HG02973 (cell line): ENCODE results near the gene CNDP1.

Experiments
- ATAC-seq: cut with Tn5 transposase; IDR thresholded peaks from one replicate; pipeline ENCODE4 v1.9.1; 2021; ENCODE audit warnings: moderate library complexity; ENCODE audit not compliant: unreplicated experiment

The CNDP1 gene

DNA sequence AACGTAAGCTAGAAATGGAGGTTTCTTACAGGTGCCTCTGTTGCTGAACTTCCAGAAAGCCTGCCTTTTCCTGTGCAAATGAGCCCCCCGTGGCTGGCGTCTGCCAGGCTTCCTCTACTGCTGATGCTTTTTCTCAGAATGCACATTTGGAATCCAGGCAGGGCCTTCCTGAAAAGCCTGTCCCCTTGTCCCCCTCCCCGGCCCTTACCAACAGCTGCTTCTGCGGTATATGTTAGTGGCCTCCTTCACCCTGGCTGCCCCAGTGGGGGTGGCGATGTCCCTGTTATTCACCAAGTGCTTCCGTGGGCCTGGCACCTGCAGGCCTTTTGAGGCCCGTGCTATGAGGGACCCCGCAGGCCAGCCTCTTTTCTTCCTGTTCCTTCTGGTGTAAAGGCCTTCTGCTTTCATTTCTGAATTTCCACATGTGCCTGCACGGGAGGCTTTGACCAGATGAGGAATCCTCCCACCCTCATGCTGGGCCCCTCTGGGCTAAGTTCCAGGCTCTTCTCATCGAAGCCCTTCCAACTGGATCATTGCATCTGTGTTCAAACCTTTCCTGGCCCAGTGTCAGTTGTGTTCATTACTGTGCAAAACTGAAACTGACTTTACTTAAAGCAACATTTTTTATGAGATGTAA is 27.7 kb upstream of the CNDP1 start:
- ATAC-seq: no peak

DNA sequence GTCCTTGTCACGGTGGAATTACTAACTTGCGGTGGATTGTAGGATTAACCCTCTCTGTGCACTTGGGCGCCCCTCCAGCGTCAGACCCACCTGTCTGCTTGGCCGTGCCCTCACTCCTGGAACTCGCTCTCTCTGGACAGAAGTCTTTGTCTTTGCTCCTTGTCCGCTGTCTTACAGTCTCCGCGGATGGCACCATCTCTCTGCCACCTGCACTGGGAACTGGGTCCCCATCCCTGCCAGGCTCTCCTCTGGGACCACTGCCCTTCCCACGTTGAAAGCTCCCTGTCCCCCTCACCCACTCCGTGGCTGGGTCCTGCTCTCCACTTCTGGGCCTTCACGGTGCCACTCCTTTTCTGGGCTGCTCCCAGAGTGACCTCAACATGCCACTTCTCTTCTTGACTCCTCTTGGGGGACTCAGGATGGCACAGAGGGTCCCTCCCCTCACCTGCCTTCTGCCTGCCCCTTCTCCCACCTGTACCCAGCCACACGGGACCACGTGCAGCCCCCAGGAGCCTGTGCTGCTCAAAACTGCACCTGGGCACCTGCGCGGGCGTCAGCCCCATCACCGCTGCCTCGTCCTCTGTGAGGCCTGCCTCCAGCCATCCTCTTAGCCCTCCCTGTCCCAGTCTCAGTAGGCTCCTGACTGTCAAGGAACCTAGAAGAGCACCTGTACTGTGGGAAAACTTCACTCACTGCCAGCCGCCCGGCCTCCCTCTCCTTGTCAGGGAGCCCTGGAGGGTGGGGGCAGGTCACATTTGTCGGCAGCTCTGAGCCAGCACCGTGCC is 27.0 kb upstream of the CNDP1 start:
- ATAC-seq: no peak

DNA sequence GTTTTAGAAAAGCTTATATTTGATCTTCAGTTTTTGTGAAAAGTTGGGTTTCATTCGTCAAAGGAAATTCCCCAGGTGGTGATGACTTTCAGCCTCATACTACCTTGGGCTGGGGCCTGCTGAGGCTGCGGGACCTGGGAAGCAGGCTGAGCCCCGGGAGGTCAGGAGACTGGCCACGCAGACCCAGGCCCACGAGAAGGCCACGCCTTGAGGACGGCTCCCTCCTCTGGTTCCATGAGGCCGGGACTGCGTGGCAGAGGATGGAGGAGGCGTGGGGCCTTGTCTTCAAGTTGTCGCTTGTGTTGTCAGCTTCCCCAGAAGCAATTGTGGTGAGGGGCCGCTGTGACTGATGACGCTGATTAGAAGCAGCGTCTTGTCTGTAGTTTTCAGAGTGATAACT is 26.4 kb upstream of the CNDP1 start:
- no peak for ATAC-seq

DNA sequence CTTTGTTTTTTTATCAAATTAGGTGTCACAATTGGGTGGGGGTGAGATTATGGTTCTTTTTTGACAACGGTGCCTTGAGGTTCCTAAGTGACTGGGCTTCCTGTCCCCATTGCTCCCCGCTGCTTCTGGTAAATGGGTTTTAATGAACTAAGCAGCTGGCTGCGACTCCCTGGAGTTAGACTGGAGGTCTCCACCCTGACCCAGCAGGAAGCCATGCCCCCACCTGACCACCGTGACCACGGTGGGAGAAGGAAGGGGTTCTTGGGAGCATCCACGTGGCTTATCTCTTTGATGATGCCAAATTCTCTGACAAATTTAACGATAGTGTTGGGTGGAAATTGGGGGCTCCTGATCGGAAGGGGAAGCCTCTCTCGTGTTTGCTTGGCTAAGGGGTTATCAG is 25.9 kb upstream of the CNDP1 start:
- ATAC-seq: no peak

DNA sequence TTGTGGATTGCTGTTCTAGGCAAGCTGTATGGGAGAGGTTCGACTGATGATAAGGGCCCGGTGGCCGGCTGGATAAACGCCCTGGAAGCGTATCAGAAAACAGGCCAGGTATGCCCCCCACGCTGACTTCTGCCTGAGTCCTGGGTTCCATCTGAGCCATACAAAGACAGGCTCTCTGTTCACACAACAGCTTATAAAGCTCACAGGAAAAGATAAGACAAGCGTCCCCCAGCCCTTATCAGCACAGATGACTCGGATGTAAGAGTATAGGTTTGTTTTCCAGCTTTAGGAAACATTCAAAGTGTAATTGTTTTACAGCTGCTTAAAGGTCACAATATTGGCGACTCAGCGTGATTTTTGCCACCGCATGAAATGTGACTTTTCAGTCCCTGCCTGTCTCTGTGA is 25.5 kb upstream of the CNDP1 start:
- ATAC-seq: no peak

DNA sequence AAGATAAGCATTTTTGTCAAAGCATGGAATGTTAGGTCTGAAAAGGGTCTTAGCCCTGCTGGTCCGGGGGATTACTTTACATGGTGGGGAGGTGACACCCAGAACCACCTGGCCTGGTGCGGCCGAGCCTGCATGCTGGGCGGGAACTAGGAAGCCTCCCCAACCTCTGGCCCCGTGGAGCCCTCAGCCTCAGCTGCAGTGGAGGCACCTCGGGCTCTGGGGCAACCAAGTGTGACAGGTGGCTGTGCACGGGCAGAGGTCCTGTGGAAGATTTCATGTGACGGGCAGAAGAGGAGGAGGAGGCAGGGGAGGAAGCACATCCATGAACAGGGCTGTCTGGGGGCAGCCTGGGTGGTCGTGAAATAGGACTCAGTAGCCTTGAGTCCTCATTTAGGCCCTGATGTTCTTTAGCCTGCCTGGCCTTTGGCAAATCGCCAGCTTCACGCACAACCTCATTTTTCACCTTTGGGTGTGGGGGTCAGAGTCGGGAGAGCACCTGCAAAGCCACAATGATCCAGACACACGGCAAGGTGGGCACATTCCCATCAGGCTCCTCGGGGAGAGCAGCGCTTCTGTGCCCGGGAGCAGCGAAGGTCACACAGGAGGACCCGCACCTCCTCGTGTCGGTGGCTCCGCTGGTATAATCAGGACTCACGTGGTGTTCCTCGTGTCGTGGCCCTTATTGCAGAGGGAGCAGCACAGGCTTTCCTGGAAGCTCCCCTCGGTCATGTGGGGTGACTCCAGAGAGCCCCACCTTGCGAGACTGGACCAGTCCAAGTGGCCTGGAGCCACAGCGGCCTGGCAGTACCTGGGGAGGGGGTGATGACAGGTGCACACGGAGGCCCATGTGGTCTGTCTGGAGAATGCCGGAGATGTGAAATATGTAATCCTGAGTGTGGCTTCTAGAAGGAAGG is 24.2 kb upstream of the CNDP1 start:
- no peak for ATAC-seq

DNA sequence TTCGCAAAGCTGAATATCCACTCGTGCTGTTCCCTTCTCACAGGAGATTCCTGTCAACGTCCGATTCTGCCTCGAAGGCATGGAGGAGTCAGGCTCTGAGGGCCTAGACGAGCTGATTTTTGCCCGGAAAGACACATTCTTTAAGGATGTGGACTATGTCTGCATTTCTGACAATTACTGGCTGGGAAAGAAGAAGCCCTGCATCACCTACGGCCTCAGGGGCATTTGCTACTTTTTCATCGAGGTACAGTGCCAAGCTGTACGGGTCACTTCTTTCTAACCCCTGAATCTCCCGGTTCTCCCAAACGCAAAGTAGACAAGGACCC is 23.6 kb upstream of the CNDP1 start:
- ATAC-seq: no peak

DNA sequence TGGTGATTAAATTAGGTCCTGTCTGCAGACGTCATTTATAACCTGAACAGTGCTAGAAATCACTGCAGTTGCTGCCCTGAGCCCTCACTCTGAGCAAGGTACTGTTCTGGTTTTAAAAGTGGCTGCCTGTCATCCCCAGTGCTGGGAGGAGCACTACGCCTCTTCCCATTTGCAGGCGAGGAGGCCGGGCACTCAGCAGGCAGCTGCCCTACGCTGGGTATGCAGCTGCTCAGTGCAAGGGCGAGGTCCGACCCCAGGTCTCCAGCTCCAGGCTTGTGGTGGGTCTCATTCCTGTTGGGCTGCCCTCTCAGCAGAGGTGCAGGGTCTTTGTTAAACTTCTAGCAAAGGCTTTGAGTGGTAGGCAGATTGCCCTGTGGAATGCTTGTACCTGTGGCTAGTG is 22.5 kb upstream of the CNDP1 start:
- no peak for ATAC-seq

DNA sequence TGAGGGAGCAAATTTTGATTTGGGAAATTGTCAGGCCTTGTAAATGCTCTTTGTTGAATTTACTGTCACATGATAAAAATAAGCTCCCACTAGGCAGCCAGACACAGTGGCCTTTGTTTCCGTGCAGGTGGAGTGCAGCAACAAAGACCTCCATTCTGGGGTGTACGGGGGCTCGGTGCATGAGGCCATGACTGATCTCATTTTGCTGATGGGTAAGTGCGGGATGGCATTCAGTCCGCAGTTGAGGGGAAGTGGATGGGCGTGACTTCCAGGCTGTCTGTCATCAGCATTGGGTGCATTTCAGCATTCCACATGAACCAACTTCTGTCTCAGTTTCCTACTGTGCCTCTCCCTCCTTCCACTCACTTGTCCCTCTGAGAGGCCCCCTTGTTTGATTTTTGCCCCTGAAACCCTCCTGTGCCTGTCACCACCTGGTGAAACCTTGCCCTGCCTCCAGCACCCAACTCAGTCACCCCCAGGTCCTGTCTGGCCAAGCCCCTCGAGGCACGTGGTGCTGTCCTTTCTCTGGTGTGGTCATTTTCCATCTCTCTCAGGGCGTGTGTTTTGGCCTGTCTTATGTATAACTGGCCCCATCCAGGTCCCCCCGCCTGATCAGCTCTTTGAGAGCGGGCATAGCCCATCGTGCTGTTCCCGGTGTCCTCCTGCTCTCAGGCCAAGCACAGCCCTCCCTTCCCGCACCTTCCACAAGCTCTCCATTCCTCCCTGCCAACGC is 21.8 kb upstream of the CNDP1 start:
- no peak for ATAC-seq

DNA sequence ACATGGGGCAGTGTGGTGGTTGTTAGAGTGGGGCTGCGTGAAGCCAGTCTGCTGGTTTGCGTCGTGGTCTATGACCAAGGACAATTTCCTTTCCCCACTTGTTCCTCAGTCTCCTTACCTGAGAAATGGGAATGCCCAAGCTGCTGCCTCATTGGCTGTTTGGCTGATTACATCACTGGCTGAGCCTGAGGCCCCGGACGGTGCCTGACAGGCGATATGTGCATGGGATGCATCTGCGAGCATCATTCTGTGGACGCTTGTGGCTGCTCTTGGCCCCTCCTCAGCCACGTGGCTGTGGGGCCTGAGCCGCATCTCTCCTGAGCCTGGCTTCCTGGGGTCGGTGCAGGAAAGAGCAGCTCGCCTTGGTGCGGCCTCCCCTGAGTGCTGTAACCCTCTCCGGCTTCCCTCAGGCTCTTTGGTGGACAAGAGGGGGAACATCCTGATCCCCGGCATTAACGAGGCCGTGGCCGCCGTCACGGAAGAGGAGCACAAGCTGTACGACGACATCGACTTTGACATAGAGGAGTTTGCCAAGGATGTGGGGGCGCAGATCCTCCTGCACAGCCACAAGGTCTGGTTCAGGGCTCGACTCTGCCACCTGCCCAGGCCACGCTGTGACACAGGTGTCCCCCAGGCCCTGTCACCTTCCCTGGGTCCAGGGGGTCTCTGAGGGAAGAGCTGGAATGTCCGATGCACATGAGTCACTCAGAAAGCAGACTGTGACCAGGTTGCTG is 21.0 kb upstream of the CNDP1 start:
- no peak for ATAC-seq

DNA sequence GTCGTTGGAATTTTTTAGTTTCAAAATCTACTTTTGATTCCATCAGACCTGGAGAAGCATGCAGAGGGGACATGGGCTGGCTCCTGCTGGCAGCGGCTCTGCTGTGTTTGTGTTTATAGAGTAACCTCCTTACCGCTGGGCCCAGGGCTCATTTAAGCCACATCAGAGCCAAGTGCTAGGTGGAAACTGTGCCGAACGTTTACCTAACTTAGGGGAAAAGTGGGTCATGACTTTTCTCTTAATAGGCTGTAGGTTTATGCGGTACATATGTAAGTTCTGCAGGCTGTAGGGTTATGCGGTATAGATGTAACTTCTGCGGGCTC is 20.5 kb upstream of the CNDP1 start:
- ATAC-seq: no peak

DNA sequence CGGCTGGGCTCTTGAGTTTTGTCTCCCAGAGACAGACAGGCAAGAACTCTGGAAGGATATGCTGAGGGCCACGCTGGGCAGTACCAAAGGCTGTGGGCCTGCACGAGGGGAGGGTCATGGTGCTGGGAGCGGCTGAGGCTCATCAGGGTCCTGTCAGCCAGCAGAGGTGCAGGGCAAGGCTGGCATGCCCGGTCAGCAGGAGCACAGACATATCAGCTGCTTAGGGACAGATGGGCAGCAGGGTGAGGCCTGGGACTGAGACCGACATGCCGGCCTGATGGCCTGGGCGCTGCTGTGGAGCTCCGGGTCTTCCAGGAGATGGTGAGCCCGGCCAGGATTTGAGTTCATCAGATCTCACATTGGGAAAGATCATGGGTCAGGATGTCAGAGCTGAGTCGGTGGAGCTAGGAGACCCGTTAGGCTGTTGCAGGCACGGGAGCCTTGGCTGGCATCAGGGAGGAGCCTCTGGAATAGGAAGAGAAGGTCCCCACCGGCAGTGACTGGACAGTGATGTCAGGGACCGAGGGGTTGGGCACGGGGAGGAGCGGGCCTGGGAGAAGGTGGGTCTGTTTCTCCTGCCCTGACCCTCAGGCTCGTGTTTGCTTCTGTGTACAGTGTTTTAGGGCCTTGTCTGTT is 19.3 kb upstream of the CNDP1 start:
- no peak for ATAC-seq

DNA sequence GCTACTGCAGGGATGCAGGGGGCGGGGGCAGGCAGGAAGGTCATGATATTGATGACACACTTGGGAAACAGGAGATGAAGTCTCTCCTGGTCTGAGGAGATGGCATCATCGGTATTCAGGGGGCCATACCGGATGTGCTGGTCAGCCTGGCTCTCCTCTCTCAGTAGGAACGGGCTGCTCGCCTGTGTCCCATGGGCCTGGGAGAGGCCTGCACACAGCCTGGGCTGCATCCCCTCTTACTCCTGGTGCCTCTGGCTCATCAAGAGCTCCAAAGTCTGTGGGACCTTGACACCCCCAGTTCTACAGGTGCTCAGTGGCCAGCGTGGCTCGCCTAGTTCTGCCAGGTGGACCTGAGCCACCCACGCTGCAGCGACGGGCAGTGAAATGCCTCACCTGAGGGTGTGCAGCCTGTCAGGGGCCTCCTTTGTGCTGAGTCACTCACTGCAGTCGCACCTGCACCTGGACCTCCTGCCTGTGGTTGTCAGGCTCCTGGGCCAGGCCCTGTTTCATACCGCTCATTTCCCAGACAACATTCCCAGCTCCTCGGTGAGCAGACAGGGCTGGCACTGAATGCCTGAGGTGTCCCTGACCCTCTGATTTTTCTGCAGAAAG is 18.6 kb upstream of the CNDP1 start:
- ATAC-seq: no peak

DNA sequence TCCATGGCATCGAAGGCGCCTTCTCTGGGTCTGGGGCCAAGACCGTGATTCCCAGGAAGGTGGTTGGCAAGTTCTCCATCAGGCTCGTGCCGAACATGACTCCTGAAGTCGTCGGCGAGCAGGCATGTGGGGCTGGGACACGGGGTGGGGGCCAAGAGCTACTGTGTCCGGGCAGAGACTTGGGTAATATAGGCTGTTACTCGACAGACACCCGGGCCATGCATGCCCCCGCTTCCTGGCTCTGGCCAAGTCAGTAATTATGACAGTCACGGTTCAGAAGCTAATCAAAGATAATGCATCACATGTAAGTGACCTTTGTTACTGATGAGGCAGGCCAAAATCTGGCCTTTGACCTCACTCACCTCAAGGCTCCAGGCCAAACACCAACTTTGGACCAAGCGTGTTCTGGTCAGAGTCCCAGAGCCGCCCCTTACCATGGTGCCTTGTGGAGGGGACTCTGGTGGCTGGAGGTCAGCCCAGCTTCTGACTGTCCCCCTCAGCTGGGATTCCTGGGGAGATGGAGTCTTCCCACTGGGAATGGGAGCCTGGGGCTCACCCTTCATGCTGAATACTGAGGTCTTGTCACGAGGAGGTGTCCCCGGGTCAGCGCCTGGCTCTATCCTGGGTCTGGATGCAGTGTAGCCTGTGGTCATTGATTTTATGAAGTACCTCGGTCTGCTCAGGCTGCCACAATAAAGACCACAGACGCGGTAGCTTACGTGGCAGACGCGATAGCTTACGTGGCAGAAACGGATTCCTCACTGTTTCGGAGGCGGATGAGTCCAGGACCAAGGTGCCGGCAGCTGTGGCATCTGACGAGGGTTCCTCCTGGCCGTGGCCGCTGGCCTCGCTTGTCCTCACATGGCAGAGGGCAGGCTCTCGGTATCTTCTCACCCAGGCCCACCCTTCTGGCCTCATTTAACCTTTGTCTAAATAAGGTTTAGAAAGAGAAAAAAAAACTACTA is 17.7 kb upstream of the CNDP1 start:
- no peak for ATAC-seq

DNA sequence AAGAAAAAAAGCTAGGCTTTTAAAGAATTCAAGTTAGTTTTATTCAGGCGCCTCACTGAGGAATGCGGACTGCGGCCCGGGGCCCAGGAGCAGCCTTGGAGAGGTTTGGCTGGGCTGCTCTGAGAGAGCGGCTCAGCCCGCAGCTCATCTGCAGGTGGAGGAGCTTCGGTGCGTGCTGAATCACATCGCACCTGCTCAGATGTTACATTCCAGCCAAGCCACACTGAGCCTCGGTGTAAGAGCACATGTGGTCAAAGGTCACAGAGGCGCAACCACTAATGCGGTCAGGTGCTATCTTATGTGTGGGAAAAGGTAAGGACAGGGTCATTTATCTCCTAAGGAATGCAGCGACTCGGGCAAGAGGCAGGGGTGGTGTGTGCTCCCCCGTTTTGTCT is 17.1 kb upstream of the CNDP1 start:
- no peak for ATAC-seq

DNA sequence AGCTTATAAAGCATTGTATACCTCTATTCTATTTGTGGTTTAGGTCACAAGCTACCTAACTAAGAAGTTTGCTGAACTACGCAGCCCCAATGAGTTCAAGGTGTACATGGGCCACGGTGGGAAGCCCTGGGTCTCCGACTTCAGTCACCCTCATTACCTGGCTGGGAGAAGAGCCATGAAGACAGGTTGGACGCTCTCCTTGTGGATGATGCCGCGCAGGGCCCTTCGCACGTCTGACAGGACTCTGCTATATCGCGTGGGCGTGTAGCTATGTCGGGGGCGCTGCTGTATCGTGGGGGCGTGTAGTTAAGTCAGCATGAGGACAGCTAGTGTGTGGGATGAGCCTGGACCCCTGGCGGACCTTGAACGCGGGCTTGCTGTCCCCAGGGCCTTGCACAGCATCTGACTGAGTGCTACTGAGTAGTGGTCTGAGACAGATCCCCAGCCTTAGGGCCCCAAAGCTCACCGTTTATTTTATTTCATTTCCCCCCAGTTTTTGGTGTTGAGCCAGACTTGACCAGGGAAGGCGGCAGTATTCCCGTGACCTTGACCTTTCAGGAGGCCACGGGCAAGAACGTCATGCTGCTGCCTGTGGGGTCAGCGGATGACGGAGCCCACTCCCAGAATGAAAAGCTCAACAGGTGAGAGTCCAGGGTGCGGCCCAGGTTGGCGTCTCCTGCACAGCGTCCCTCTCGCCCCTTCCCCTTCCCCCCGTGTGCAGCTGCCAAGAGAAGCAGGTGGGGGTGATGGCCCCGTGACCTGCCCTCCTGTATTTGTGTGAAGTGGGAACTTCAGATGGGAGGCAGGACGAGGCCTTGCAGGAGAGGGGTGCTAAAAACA is 15.6 kb upstream of the CNDP1 start:
- no peak for ATAC-seq

DNA sequence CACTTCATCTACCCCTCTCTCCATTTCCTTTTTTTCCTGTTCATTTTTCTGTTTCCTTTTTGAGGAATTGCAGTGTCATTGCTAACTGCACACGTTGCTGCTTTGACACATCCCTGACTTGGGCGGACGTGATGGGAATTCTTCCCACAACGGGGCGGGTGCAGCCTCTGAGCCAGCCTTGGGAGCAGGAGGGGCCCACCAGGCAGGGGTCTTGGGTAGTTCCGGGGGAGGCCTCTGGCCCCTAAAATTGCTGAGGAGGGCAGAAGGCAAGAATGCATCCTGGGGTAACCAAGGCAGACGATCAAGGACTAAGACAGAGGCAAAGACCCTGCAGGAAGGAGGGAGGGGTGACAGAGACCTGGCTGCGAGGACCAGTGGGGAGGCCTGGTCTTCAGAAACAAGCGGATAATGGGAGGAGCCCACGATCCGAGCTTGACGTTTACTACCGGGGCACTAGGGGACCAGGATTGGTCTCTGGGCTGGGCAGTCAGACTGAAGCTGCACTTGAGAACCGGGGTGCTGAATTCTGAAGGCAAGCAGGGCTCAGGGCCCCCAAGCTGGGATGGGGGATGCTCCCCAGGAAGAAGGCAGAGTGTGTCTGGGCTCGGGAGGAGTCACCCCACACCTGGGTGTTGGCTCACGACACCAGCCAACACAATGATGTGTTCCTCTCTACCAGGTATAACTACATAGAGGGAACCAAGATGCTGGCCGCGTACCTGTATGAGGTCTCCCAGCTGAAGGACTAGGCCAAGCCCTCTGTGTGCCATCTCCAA is 14.8 kb upstream of the CNDP1 start:
- no peak for ATAC-seq
